ENCODE measurements around the gene REEP2. TPM values are rescaled to one million over a fixed set of nuclear protein-coding genes. Genes with fewer than 3 reads are reported as not detected.

REEP2 gene
- total RNA-seq, 1 donor from 2014 or later = 0.80 TPM

DNA sequence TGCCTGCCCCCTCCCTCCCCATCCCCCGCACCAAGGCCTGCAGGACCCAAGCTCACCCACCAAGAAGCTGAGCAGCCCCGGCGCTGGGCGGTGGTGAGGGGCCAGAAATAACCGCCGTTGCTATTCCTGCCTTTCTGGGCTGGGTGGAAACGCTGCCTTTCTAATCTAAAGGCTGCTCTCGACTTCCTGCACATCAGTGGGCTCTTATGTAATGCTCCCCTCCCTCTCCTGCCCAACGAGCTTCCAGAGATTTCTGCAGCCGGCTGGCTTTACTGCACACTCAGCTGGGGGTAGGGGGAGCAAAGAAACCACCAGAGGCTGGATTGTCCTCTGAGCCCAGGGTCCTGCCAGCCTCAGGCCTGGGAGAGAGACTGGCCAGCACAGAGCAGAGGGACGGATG, 19.5 kb downstream of the REEP2 start:
- DNase-seq (peak; percentile 20), ATAC-seq (no peak)
- H3K27ac ChIP-seq = no peak overlapping the region
- no peaks in the 10 kb centered on the region for H3K36me3 ChIP-seq
- no peaks in the 10 kb centered on the region for H3K9me3 ChIP-seq
- no peak overlapping the region for H3K4me3 ChIP-seq
- peaks cover 27% of the 10 kb centered on the region for H3K4me1 ChIP-seq
- TF ChIP-seq, protein P1, sequence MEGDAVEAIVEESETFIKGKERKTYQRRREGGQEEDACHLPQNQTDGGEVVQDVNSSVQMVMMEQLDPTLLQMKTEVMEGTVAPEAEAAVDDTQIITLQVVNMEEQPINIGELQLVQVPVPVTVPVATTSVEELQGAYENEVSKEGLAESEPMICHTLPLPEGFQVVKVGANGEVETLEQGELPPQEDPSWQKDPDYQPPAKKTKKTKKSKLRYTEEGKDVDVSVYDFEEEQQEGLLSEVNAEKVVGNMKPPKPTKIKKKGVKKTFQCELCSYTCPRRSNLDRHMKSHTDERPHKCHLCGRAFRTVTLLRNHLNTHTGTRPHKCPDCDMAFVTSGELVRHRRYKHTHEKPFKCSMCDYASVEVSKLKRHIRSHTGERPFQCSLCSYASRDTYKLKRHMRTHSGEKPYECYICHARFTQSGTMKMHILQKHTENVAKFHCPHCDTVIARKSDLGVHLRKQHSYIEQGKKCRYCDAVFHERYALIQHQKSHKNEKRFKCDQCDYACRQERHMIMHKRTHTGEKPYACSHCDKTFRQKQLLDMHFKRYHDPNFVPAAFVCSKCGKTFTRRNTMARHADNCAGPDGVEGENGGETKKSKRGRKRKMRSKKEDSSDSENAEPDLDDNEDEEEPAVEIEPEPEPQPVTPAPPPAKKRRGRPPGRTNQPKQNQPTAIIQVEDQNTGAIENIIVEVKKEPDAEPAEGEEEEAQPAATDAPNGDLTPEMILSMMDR (IDR thresholded peaks at IDR 0.05) = no peak
- intact Hi-C loops (cut with DNase I) = loop anchor here (10.0 kb wide), 1 partner anchor 46 kb away; no protein-coding TSS in a partner anchor
- H3K27me3 ChIP-seq (ENCODE audit: low read depth) = peaks cover 4% of the 10 kb centered on the region

DNA sequence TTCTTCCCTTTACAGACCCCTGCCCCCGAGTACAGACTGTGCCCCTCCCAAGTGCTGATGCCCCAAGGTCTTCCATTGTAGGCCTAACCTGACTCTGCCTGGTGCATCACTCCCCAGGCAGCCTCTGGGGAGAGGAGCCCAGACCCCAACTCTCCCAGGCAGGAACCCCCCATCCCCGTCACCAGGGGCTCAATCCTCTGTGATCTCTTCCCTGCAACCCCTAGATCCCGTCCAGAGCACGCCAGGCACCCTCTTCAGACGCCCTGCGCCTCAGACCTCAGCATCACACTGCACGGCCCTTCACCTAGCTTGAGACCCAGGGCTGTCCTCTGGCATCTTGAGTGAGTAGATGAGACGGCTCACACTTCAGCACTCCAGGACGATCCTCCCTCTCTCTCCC, 20.0 kb downstream of the REEP2 start:
- DNase-seq (peak; percentile 24), ATAC-seq (no peak)
- Histone ChIP-seq H3K36me3 (no peaks in the 10 kb centered on the region), H3K4me1 (peaks cover 31% of the 10 kb centered on the region), H3K27me3 (ENCODE audit: low read depth) (peaks cover 4% of the 10 kb centered on the region), H3K9me3 (no peaks in the 10 kb centered on the region), H3K4me3 (no peak overlapping the region), H3K27ac (no peak overlapping the region)
- TF ChIP-seq, protein P1 (IDR thresholded peaks at IDR 0.05) = no peak
- intact Hi-C loops (cut with DNase I) = loop anchor here (10.0 kb wide), 1 partner anchor 46 kb away; no protein-coding TSS in a partner anchor

DNA sequence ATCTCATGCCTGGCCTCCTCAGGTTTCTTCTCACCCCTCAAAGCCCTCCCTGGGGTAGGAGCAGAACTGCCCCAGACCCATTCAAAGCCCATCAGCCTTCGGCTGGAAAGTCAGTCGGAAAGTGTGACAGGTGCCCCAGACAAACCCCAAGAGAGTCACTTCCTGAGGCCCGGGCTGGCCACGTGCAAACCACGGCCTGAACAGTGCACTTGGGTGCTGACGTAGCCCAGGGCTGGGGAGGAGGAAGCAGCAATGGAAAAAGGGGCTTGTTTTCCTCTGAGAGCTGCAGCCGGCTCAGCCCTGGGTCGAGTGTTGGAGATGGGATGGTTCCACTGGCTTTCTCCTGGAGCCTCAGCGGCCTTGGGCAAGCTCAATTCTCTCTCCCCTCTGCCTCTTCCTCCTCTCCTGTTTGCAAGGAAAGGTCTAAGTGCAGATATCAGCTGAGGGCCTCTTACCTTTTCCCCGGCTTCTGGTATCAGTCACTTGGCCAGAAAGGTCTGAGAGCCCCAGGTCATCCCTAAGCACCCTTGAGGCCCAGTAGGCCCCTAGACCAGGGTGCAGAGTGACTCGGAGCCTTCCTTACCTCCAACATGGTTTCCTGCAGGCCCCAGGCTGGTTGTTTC, 20.6 kb downstream of the REEP2 start:
- Histone ChIP-seq H3K27ac (no peak overlapping the region), H3K36me3 (no peaks in the 10 kb centered on the region), H3K4me1 (peaks cover 31% of the 10 kb centered on the region), H3K9me3 (no peaks in the 10 kb centered on the region), H3K4me3 (no peak overlapping the region), H3K27me3 (ENCODE audit: low read depth) (peaks cover 4% of the 10 kb centered on the region)
- intact Hi-C loops (cut with DNase I) = loop anchor here (10.0 kb wide), 1 partner anchor 45 kb away; no protein-coding TSS in a partner anchor
- DNase-seq = peak; percentile 59
- no peak for ATAC-seq
- TF ChIP-seq, protein P1 (IDR thresholded peaks at IDR 0.05) = no peak

DNA sequence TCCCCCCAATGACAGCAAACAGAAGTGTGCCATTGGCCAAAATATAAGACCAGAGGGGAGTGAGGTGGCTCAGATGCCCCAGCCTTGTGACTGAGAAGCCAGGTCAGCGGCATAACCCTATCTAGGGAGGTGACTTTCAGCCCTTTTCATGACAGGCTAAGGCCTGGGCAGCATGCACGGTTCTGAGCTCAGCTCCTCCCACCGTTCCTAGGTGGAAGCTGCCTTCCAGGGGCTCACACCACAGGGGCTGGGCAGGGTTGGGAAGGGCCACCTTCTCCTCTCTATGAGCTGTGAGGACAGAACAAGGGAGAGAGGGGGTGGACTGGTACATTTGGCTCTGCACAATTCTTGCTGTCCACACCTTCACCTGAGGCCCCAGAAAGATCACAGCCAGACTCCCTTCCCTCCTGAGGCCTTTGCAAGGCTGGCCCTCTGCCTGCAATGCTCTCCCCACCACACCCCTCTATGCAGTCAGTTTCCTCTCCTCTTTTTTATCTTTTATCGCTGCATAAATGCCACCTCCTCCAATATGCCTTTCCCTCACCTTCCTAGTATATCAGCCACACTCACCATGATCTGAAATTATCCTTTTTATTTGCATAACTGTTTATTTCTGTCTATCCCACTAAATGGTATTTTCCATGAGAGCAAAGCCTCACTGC, 21.3 kb downstream of the REEP2 start:
- no peaks in the 10 kb centered on the region for H3K9me3 ChIP-seq
- peaks cover 4% of the 10 kb centered on the region for H3K27me3 ChIP-seq (ENCODE audit: low read depth)
- TF ChIP-seq, protein P1 (IDR thresholded peaks at IDR 0.05) = no peak
- no peak overlapping the region for H3K27ac ChIP-seq
- H3K4me3 ChIP-seq = no peak overlapping the region
- ATAC-seq (no peak), DNase-seq (peak; percentile 15)
- intact Hi-C loops (cut with DNase I) = no loop called here
- peaks cover 31% of the 10 kb centered on the region for H3K4me1 ChIP-seq
- no peaks in the 10 kb centered on the region for H3K36me3 ChIP-seq

DNA sequence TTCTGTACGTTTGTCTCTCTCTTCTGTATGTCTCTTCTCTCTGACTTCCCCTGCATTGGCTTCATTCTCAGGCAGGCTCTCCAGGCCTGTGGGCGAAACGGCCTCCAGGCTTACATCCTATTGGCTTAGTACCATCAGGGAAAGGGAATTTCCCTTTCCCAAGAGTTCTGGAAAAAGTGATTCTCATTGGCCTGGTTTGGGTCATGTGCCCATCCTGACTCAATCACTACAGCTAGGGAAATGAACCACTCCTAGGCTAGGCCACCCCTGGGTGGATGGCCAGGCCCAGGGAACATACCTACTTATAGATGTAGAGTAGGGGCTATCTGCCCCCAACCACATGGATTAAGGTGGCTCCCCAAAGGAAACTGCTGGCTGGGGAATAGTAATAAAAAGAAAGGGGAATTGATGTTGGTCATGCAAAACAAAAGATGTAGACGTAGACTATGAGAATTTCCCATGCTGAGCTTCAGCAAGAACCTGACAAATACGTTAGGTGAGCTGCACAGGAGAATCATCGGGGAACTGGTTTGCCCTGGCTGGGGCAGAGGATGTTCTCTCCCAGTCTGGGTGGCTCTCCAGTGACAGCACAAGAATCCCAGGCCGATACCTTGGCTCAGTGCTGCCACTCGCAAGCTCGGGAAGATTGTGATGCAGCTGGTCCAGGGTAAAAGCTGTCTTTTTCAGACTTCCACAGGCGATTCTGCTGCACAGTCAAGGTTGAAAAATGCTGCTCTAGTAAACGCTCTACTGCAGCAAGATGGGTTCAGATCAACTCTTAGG, 22.7 kb downstream of the REEP2 start:
- intact Hi-C loops (cut with DNase I) = no loop called here
- no peaks in the 10 kb centered on the region for H3K36me3 ChIP-seq
- H3K4me3 ChIP-seq = no peak overlapping the region
- H3K9me3 ChIP-seq = no peaks in the 10 kb centered on the region
- ATAC-seq = no peak
- peaks cover 4% of the 10 kb centered on the region for H3K27me3 ChIP-seq (ENCODE audit: low read depth)
- peaks cover 39% of the 10 kb centered on the region for H3K4me1 ChIP-seq
- peak; percentile 39 for DNase-seq
- TF ChIP-seq, protein P1 (IDR thresholded peaks at IDR 0.05) = no peak
- H3K27ac ChIP-seq = no peak overlapping the region

Data from lower lobe of right lung (tissue), 2 donors.